Heart left ventricle (tissue), 16 donors: ENCODE measurements around the gene LTO1. TPM values are rescaled to one million over a fixed set of nuclear protein-coding genes. Genes with fewer than 3 reads are reported as not detected.

ENCODE experiments used
- ATAC-seq, 4 donors: fragments of 200-7000 bp; cut with Tn5 transposase; one replicate each; pipeline ENCODE4 v1.9.1; 2020 to 2022; ENCODE audit warnings: moderate library complexity in 4 of 4, mild to moderate bottlenecking in 3 of 4, moderate number of reproducible peaks in 1 of 4
- DNase-seq, 5 donors: peaks; one replicate each; pipeline ENCODE4 v3.0.0-alpha.2; 2020
- H3K27ac ChIP-seq, 12 donors: fragments of 200-600 bp; sonication (generic) in 4 of 12; one replicate each; pipeline versions ENCODE4 v1.5.0 to v1.8.0; 2016 to 2022; ENCODE audit warnings: mild to moderate bottlenecking in 2 of 12
- H3K27me3 ChIP-seq, 9 donors: fragments of 200-600 bp; sonication (generic) in 2 of 9; one replicate each; pipeline versions ENCODE4 v1.5.1 to v1.8.0; 2016 to 2022; ENCODE audit warnings: mild to moderate bottlenecking in 3 of 9
- H3K36me3 ChIP-seq, 9 donors: fragments of 200-600 bp; sonication (generic) in 2 of 9; one replicate each; pipeline versions ENCODE4 v1.5.0 to v1.8.0; 2018 to 2022; ENCODE audit warnings: mild to moderate bottlenecking in 2 of 9
- H3K4me1 ChIP-seq, 12 donors: fragments of 200-600 bp; sonication (generic) in 4 of 12; one replicate each; pipeline versions ENCODE4 v1.5.0 to v1.8.0; 2016 to 2022; ENCODE audit warnings: mild to moderate bottlenecking in 3 of 12
- H3K4me3 ChIP-seq, 12 donors: fragments of 200-600 bp; sonication (generic) in 4 of 12; one replicate each; pipeline versions ENCODE4 v1.5.0 to v1.8.0; 2017 to 2022; ENCODE audit warnings: mild to moderate bottlenecking in 9 of 12, moderate library complexity in 4 of 12
- H3K9me3 ChIP-seq, 12 donors: fragments of 200-600 bp; sonication (generic) in 4 of 12; one replicate each; pipeline versions ENCODE4 v1.5.0 to v1.8.0; 2016 to 2022; ENCODE audit warnings: mild to moderate bottlenecking in 1 of 12
- CTCF ChIP-seq, 12 donors: fragments of 200-600 bp; sonication (generic) in 4 of 12; IDR thresholded peaks; one replicate each; pipeline versions ENCODE4 v1.5.0 to v1.8.0; 2018 to 2022; ENCODE audit warnings: antibody characterized with exemption in 12 of 12, mild to moderate bottlenecking in 5 of 12
- POLR2A ChIP-seq, 2 donors: fragments of 450-650 bp; IDR thresholded peaks; one replicate each; pipeline ENCODE4 v1.6.1; 2017; ENCODE audit warnings: antibody characterized with exemption in 2 of 2, mild to moderate bottlenecking in 2 of 2, moderate library complexity in 2 of 2
- WGBS, 4 donors: extraction: QIAGEN DNeasy Blood & Tissue Kit in 2 of 4; methylation state at CpG; one replicate each; pipeline versions ENCODE4 v1.1.5 to v1.1.7; 2013 to 2018; 5-methylcytosine and 5-hydroxymethylcytosine counted together
- intact Hi-C, 10 donors: fragments of 100-400 bp; cut with DNase I; formaldehyde crosslinking; loops; one replicate each; pipeline versions ENCODE4 v1.11.1 to v1.14.2; 2022
- polyA plus RNA-seq, 2 donors: library from polyadenylated mRNA; stranded (reverse); fragments of 200-250 nt; gene quantifications; one replicate each; pipeline ENCODE4 v1.2.3, GENCODE V29; 2013
- total RNA-seq, 9 donors: library from RNA; depleted of rRNA in 2 of 9; stranded (reverse); fragments of >200 nt in 2 of 9; fragmentation: NEBNext Ultra II Directional in 3 of 9; extraction: Animal tissue kit (Norgen Biotek cat#: 25700) in 3 of 9; gene quantifications; one replicate each; pipeline versions ENCODE4 v1.1.0 to v1.2.4, GENCODE V29; 2016 to 2023
- donor health status: ischemic (EF 13 %, LVEDD 7.1; RV severe dilation, severe dysfunction).
- donor health status: healthy with polysubstance abuse.
- donor health status: DM: no; HTN: yes; CAD: no.
- donor health status: DM: no; HTN: no; CAD: no.
- donor health status: ischemic (EF 25% LVEDD 6.9; RV normal size, moderate dysfunction).
- donor health status: ischemic (EF 25% LVEDD 5.7; RV mildly dilated, moderate dysfunction).
- donor health status: healthy.
- donor health status: DM: yes; HTN: yes; CAD: no.
- donor health status: ischemic (EF 35%, LVEDD 5.7; RV mildly dilated, moderate dysfunction).
- donor health status: nonischemic (EF 11% LVEDD 7.7; RV severe dilation, severe dysfunction).
- donor health status: DM: yes; HTN: yes; CAD: no.
- donor health status: PGD.
- donor health status: ischemic (EF 29% LVEDD 5.4; RV normal size, mild dysfunction).
- donor health status: nonischemic (EF 23%, LVEDD 6.1; RV moderate dilation, normal function).

LTO1 gene
- total and polyA plus RNA-seq, 11 donors = 4.1 to 14.4 (median 9.4) TPM

GRCh38 chr11:69686856-69687255 is 11.7 kb upstream of the LTO1 start:
- peaks cover 0 to 7% (median 0%) of the 10 kb centered on the region in 12 donors for H3K4me1 ChIP-seq
- peaks cover 0 to 16% (median 3%) of the 10 kb centered on the region in 9 donors for H3K27me3 ChIP-seq
- 88 to 92% (median 91%) methylated on average over 5 to 8 of the region's 8 CpGs for WGBS, 4 donors
- no peak for TF ChIP-seq CTCF (IDR thresholded peaks at IDR 0.05)
- TF ChIP-seq POLR2A (IDR thresholded peaks at IDR 0.05) = no peak
- no peak overlapping the region for H3K27ac ChIP-seq
- H3K4me3 ChIP-seq = no peak overlapping the region
- DNase-seq = no peak
- ATAC-seq = no peak
- peaks cover 0 to 4% (median 0%) of the 10 kb centered on the region in 12 donors for H3K9me3 ChIP-seq
- intact Hi-C loops = loop anchor here (1.0 to 5.0 kb wide), 10 partner anchors 115 to 510 kb away; no protein-coding TSS in a partner anchor
- no peaks in the 10 kb centered on the region for H3K36me3 ChIP-seq

- Histone ChIP-seq H3K36me3 (no peaks in the 10 kb centered on the region), H3K4me1 (peaks cover 0 to 7% (median 0%) of the 10 kb centered on the region in 12 donors), H3K4me3 (no peak overlapping the region), H3K27ac (no peak overlapping the region), H3K27me3 (peaks cover 0 to 16% (median 3%) of the 10 kb centered on the region in 9 donors), H3K9me3 (peaks cover 0 to under 1% (median 0%) of the 10 kb centered on the region in 12 donors)
- DNase-seq (peak in 1 of 5 donors; percentile 28), ATAC-seq (no peak)
- TF ChIP-seq POLR2A (IDR thresholded peaks at IDR 0.05) = no peak
- intact Hi-C loops = loop anchor here (1.0 to 5.0 kb wide), 10 partner anchors 116 to 511 kb away; no protein-coding TSS in a partner anchor
- 70 to 84% (median 70%) methylated on average over 8 to 13 of the region's 13 CpGs for WGBS, 4 donors
These were observed 11.3 kb upstream of the LTO1 start for GRCh38 chr11:69686452-69686851.

DNA sequence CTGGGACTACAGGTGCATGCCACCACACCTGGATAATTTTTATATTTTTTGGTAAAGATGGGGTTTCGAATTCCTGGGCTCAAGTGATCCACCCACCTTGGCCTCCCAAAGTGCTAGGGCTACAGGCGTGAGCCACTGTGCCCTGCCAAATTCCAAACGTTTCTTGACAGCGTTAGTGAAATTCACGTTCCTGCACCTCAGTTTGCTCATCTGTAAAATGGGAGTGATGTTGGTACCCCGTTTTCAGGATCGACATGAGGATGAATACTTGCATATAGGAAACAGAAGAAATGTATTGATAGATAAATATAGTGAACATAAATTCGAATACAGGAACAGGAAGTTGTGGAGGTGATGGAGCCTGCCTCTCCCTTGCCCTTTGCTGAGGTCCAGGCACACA is 10.2 kb upstream of the LTO1 start:
- Histone ChIP-seq H3K36me3 (no peaks in the 10 kb centered on the region), H3K4me3 (no peak overlapping the region), H3K9me3 (no peaks in the 10 kb centered on the region), H3K27ac (no peak overlapping the region), H3K4me1 (peaks cover 0 to 7% (median 0%) of the 10 kb centered on the region in 12 donors), H3K27me3 (peaks cover 0 to 13% (median 3%) of the 10 kb centered on the region in 9 donors)
- DNase-seq (no peak), ATAC-seq (no peak)
- intact Hi-C loops = loop anchor here in 9 of 10 donors (2.0 to 5.0 kb wide), 7 partner anchors 117 to 512 kb away; no protein-coding TSS in a partner anchor
- TF ChIP-seq CTCF (IDR thresholded peaks at IDR 0.05) = no peak
- no peak for TF ChIP-seq POLR2A (IDR thresholded peaks at IDR 0.05)
- WGBS, 4 donors = 56 to 62% (median 60%) methylated on average over 8 of the region's 8 CpGs

DNA sequence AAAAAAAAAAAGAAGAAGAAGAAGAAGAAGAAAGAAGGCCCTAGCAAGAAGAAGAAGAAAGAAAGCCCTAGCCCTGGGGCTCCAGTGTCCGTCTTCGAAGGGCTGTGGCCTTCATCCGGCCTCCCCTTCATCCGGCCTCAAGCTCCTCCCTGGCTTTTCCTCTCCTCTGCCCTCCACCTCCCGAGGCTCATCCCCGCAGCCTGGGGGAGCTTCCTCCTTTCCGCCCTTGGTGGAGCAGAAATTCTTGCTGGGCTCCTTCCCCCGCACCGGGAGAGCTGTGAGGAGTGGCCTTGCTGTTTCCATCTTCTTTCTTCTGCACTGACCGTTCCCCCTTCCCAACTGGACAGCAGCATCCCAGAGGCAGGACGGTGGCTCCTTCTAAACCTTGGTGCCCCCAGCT is 9.5 kb upstream of the LTO1 start:
- Histone ChIP-seq H3K27me3 (peaks cover 0 to 13% (median 3%) of the 10 kb centered on the region in 9 donors), H3K4me1 (peaks cover 0 to 7% (median 0%) of the 10 kb centered on the region in 12 donors), H3K36me3 (no peaks in the 10 kb centered on the region), H3K9me3 (no peaks in the 10 kb centered on the region), H3K27ac (no peak overlapping the region), H3K4me3 (no peak overlapping the region)
- intact Hi-C loops = loop anchor here in 9 of 10 donors (2.0 to 5.0 kb wide), 7 partner anchors 118 to 513 kb away; no protein-coding TSS in a partner anchor
- WGBS, 4 donors = 54 to 63% (median 58%) methylated on average over 10 to 11 of the region's 11 CpGs
- DNase-seq (no peak), ATAC-seq (no peak)
- TF ChIP-seq CTCF (IDR thresholded peaks at IDR 0.05) (no peak), POLR2A (IDR thresholded peaks at IDR 0.05) (no peak)
